Left ventricle myocardium inferior (tissue), 1 donor: ENCODE data around the gene ZNF532. TPM values are rescaled to one million over a fixed set of nuclear protein-coding genes. Genes with fewer than 3 reads are reported as not detected.

Source experiments
- DNase-seq: peaks from one replicate; pipeline ENCODE4 v3.0.0-alpha.2; 2020
- H3K27ac ChIP-seq: fragments of 200-600 bp; replicated peaks from 2 replicates; pipeline ENCODE4 v1.8.0; 2021
- H3K27me3 ChIP-seq: fragments of 200-600 bp; 2 replicates; pipeline ENCODE4 v1.8.0; 2021; ENCODE audit warnings: low read depth
- H3K36me3 ChIP-seq: fragments of 200-600 bp; 2 replicates; pipeline ENCODE4 v1.8.0; 2021
- H3K4me1 ChIP-seq: fragments of 200-600 bp; 2 replicates; pipeline ENCODE4 v1.8.0; 2021
- H3K4me3 ChIP-seq: fragments of 200-600 bp; 2 replicates; pipeline ENCODE4 v1.8.0; 2021; ENCODE audit warnings: mild to moderate bottlenecking, moderate library complexity
- H3K9me3 ChIP-seq: fragments of 200-600 bp; replicated peaks from 2 replicates; pipeline ENCODE4 v1.8.0; 2021
- intact Hi-C: fragments of 100-400 bp; cut with micrococcal nuclease; formaldehyde crosslinking; loops from one replicate; pipeline ENCODE4 v1.11.0; 2022
- long read RNA-seq: library from polyadenylated mRNA; unstranded; transcript quantifications from one replicate; pipeline ENCODE4 v2.0.0, GENCODE V29; 2021
- total RNA-seq: library from RNA; stranded (reverse); fragmentation: NEBNext Ultra II Directional; extraction: Animal tissue kit (Norgen Biotek cat#: 25700); gene quantifications from one replicate; pipeline ENCODE4 v1.2.1, GENCODE V29; 2021
- TF ChIP-seq, protein P1 (sequence below): fragments of 200-600 bp; IDR thresholded peaks from 2 replicates; pipeline ENCODE4 v1.8.0; 2021; ENCODE audit warnings: antibody characterized with exemption, mild to moderate bottlenecking, borderline replicate concordance
- donor health status: DM: no; HTN: yes; CAD: no; lungs with severe emphysema.

ZNF532 gene, protein sequence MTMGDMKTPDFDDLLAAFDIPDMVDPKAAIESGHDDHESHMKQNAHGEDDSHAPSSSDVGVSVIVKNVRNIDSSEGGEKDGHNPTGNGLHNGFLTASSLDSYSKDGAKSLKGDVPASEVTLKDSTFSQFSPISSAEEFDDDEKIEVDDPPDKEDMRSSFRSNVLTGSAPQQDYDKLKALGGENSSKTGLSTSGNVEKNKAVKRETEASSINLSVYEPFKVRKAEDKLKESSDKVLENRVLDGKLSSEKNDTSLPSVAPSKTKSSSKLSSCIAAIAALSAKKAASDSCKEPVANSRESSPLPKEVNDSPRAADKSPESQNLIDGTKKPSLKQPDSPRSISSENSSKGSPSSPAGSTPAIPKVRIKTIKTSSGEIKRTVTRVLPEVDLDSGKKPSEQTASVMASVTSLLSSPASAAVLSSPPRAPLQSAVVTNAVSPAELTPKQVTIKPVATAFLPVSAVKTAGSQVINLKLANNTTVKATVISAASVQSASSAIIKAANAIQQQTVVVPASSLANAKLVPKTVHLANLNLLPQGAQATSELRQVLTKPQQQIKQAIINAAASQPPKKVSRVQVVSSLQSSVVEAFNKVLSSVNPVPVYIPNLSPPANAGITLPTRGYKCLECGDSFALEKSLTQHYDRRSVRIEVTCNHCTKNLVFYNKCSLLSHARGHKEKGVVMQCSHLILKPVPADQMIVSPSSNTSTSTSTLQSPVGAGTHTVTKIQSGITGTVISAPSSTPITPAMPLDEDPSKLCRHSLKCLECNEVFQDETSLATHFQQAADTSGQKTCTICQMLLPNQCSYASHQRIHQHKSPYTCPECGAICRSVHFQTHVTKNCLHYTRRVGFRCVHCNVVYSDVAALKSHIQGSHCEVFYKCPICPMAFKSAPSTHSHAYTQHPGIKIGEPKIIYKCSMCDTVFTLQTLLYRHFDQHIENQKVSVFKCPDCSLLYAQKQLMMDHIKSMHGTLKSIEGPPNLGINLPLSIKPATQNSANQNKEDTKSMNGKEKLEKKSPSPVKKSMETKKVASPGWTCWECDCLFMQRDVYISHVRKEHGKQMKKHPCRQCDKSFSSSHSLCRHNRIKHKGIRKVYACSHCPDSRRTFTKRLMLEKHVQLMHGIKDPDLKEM (N-terminal part only)
- 59.3 TPM for total RNA-seq
- long read RNA-seq, full-length matches to known transcripts = 2 of 36 reads
- long read RNA-seq, partial matches to known transcripts = 11 of 36 reads
- long read RNA-seq, other reads (novel, unspliced or antisense) = 23 of 36 reads

GRCh38 chr18:58864146-58865032 lies at the start of gene ZNF532:
Gene ZNF532, plus strand, starts transcription at chr18:58864877. CDS start in a region left out here.
- Histone ChIP-seq H3K4me1 (peaks cover 84% of the 10 kb centered on the region), H3K27me3 (no peaks in the 10 kb centered on the region), H3K36me3 (peaks cover 18% of the 10 kb centered on the region), H3K27ac (peak within 1 kb of the TSS; percentile 99), H3K9me3 (no peaks in the 10 kb centered on the region), H3K4me3 (peak within 1 kb of the TSS; percentile 73)
- peak; percentile 26 for DNase-seq
- intact Hi-C loops = loop anchor here (10.0 kb wide), 1 partner anchor 200 kb away; no protein-coding TSS in a partner anchor
- TF ChIP-seq, protein P1, sequence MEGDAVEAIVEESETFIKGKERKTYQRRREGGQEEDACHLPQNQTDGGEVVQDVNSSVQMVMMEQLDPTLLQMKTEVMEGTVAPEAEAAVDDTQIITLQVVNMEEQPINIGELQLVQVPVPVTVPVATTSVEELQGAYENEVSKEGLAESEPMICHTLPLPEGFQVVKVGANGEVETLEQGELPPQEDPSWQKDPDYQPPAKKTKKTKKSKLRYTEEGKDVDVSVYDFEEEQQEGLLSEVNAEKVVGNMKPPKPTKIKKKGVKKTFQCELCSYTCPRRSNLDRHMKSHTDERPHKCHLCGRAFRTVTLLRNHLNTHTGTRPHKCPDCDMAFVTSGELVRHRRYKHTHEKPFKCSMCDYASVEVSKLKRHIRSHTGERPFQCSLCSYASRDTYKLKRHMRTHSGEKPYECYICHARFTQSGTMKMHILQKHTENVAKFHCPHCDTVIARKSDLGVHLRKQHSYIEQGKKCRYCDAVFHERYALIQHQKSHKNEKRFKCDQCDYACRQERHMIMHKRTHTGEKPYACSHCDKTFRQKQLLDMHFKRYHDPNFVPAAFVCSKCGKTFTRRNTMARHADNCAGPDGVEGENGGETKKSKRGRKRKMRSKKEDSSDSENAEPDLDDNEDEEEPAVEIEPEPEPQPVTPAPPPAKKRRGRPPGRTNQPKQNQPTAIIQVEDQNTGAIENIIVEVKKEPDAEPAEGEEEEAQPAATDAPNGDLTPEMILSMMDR = no peak

- Histone ChIP-seq H3K4me3 (no peak overlapping the region), H3K27me3 (no peaks in the 10 kb centered on the region), H3K36me3 (no peaks in the 10 kb centered on the region), H3K4me1 (no peaks in the 10 kb centered on the region), H3K9me3 (no peaks in the 10 kb centered on the region), H3K27ac (no peak overlapping the region)
- no peak for DNase-seq
- TF ChIP-seq, protein P1 = no peak
- intact Hi-C loops = no loop called here
Observed at GRCh38 chr18:58819051-58819450, 45.6 kb upstream of the ZNF532 start.

GRCh38 chr18:58820251-58820650 lies 44.4 kb upstream of the ZNF532 start:
- H3K27ac ChIP-seq = no peak overlapping the region
- H3K9me3 ChIP-seq = no peaks in the 10 kb centered on the region
- H3K27me3 ChIP-seq = no peaks in the 10 kb centered on the region
- intact Hi-C loops = no loop called here
- no peaks in the 10 kb centered on the region for H3K36me3 ChIP-seq
- TF ChIP-seq, protein P1 = no peak
- H3K4me1 ChIP-seq = no peaks in the 10 kb centered on the region
- H3K4me3 ChIP-seq = no peak overlapping the region
- no peak for DNase-seq

- no peaks in the 10 kb centered on the region for H3K9me3 ChIP-seq
- TF ChIP-seq, protein P1 = no peak
- intact Hi-C loops = no loop called here
Observed at GRCh38 chr18:58822944-58823343, 41.7 kb upstream of the ZNF532 start.

More at GRCh38 chr18:58822944-58823343, 41.7 kb upstream of the ZNF532 start:
- H3K27me3 ChIP-seq = no peaks in the 10 kb centered on the region
- no peak overlapping the region for H3K4me3 ChIP-seq
- no peaks in the 10 kb centered on the region for H3K4me1 ChIP-seq
- no peak overlapping the region for H3K27ac ChIP-seq
- H3K36me3 ChIP-seq = no peaks in the 10 kb centered on the region
- DNase-seq = no peak
